Left forelimb (tissue), 1 donor: ENCODE data around the gene PPP1R3F.
"Not testable (repeated sequence)": the region's sequence is repeated elsewhere in the genome, so short reads cannot be mapped to it uniquely, and the experiment has no call there.

ENCODE experiments used
- DNase-seq: peaks from one replicate; pipeline ENCODE4 v3.0.0-alpha.2; 2018; ENCODE audit warnings: low spot score

PPP1R3F gene

DNA sequence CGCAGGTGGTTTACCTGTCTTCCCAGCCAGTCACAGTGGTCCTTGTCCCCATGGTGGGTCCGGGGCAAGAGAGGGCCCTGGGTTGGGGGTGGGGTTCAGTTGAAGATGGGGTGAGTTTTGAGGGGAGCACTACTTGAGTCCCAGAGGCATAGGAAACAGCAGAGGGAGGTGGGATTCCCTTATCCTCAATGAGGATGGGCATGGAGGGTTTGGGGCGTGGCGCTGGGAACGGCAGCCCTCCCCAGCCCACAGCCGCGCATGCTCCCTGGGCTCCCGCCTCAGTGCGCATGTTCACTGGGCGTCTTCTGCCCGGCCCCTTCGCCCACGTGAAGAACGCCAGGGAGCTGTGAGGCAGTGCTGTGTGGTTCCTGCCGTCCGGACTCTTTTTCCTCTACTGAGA is 52.1 kb downstream of the PPP1R3F start, which contains the start of gene GAGE12J:
Gene GAGE12J, plus strand, starts transcription at position 301 of the 400 bp plus-strand sequence. CDS start 1,157 bp downstream, outside the sequence.
- not testable (repeated sequence) for DNase-seq

DNA sequence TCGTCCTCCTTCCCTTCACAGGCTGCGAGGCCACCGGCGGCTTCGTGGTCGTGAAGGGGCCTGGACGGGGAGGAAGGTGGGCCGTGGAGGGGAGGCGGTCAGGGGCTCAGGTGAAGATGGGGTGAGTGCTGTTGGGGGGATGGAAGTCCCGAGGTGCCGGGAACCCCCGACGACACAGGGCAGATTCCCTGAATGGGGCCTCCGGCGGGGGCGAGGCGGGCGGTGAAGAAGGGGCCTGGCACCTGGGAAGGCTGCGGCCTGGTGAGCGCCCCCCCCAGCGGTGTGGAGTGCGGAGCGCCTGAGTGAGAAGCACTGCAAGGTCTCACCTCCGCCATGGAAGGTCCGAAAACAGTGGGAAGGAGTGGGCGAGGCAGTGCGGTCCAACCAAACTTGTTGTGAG is 52.7 kb downstream of the PPP1R3F start:
- DNase-seq: not testable (repeated sequence)

DNA sequence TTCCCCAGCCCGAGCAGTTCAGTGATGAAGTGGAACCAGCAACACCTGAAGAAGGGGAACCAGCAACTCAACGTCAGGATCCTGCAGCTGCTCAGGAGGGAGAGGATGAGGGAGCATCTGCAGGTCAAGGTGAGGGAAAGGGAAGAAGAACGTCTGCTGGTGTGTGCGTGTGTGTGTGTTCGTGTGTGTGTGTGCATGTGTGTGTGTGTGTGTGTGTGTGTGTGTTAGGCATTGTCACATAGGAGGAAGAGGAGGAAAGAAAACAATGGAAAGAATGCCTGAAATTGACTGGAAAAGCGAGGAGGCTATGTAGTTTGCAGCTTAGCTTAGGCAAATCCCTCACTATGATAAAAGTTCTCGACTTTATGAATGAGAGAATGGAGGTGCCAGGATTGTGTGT is 54.1 kb downstream of the PPP1R3F start:
- not testable (repeated sequence) for DNase-seq

DNA sequence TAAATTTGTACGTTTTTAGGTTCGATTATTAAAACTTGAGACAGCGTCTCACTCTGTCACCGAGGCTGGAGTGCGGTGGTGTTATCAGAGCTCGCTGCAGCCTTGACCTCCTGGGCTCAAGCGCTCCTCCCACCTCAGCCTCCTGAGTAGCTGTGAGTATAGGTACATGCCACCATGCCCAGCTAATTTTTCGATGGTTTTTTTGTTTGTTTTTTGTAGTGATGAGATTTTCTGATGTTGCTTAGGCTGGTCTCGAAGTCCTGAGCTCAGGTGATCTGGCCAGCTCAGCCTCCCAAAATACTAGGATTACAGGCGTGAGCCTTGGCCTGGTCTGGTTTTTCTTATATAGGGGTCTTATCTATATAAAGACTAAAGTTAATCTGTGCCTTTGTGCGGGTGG is 60.8 kb downstream of the PPP1R3F start:
- DNase-seq: not testable (repeated sequence)

DNA sequence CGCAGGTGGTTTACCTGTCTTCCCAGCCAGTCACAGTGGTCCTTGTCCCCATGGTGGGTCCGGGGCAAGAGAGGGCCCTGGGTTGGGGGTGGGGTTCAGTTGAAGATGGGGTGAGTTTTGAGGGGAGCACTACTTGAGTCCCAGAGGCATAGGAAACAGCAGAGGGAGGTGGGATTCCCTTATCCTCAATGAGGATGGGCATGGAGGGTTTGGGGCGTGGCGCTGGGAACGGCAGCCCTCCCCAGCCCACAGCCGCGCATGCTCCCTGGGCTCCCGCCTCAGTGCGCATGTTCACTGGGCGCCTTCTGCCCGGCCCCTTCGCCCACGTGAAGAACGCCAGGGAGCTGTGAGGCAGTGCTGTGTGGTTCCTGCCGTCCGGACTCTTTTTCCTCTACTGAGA is 61.7 kb downstream of the PPP1R3F start, which contains the start of gene GAGE13:
Gene GAGE13, plus strand, starts transcription at position 301 of the 400 bp plus-strand sequence. CDS start 1,156 bp downstream, outside the sequence.
- DNase-seq: not testable (repeated sequence)

DNA sequence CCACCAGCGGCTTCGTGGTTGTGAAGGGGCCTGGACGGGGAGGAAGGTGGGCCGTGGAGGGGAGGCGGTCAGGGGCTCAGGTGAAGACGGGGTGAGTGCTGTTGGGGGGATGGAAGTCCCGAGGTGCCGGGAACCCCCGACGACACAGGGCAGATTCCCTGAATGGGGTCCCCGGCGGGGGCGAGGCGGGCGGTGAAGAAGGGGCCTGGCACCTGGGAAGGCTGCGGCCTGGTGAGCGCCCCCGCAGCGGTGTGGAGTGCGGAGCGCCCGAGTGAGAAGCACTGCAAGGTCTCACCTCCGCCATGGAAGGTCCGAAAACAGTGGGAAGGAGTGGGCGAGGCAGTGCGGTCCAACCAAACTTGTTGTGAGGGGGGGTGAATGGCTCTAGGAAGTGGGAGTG is 62.2 kb downstream of the PPP1R3F start:
- DNase-seq: not testable (repeated sequence)
